MCF 10A (cell line): ENCODE results near the gene ABCA1. TPM values are rescaled to one million over a fixed set of nuclear protein-coding genes. Genes with fewer than 3 reads are reported as not detected.

Experiments used
- BruUV-seq: library from RNA; stranded (reverse); fragments of 400-500 nt; replicated peaks from 2 replicates; lab custom pipeline; 2021; lab: Mats Ljungman, UMichigan
- CTCF ChIA-PET: fragments of 300-600 bp; sonication (Branson Sonifier 250); formaldehyde crosslinking; extraction: SDS; loops from one replicate; lab custom pipeline; 2021; ENCODE audit warnings: antibody characterized with exemption, inconsistent platforms; lab: Yijun Ruan, JAX
- POLR2A ChIA-PET: fragments of 300-600, 350-650 bp; sonication (Branson Sonifier 250); formaldehyde crosslinking; extraction: SDS; loops from one replicate; lab custom pipeline; 2020; ENCODE audit warnings: antibody characterized with exemption, inconsistent platforms; lab: Yijun Ruan, JAX
- DNase-seq: peaks from one replicate; pipeline ENCODE4 v3.0.0-alpha.2; 2018; ENCODE audit not compliant: unreplicated experiment
- H3K27ac Mint-ChIP-seq: one replicate; pipeline ENCODE4 v1.8.0; 2022; ENCODE audit warnings: mild to moderate bottlenecking, low read depth, mixed read lengths; ENCODE audit not compliant: unreplicated experiment
- H3K27me3 Mint-ChIP-seq: one replicate; pipeline ENCODE4 v1.8.0; 2022; ENCODE audit warnings: mixed read lengths; ENCODE audit not compliant: insufficient read depth, unreplicated experiment
- H3K36me3 Mint-ChIP-seq: one replicate; pipeline ENCODE4 v1.8.0; 2022; ENCODE audit warnings: mild to moderate bottlenecking, moderate library complexity, mixed read lengths; ENCODE audit not compliant: insufficient read depth, unreplicated experiment
- H3K4me1 Mint-ChIP-seq: one replicate; pipeline ENCODE4 v1.8.0; 2022; ENCODE audit warnings: mixed read lengths; ENCODE audit not compliant: insufficient read depth, unreplicated experiment
- H3K4me3 Mint-ChIP-seq: one replicate; pipeline ENCODE4 v1.8.0; 2022; ENCODE audit warnings: mild to moderate bottlenecking, moderate library complexity, mixed read lengths; ENCODE audit not compliant: unreplicated experiment
- H3K9me3 Mint-ChIP-seq: one replicate; pipeline ENCODE4 v1.8.0; 2022; ENCODE audit warnings: mixed read lengths; ENCODE audit not compliant: unreplicated experiment
- intact Hi-C: fragments of 100-400 bp; cut with micrococcal nuclease; formaldehyde crosslinking; loops from 2 replicates; pipeline ENCODE4 v1.14.1; 2022
- total RNA-seq: library from RNA; stranded (reverse); gene quantifications from 2 replicates; pipeline ENCODE4 v1.2.3, GENCODE V29; 2022
- TF ChIP-seq, protein P1 (sequence below): fragments of 200-600 bp; IDR thresholded peaks from one replicate; pipeline ENCODE4 v1.8.0; 2022; ENCODE audit warnings: antibody characterized with exemption, mild to moderate bottlenecking; ENCODE audit not compliant: unreplicated experiment

The ABCA1 gene
- total RNA-seq, 1 experiment from 2014 or later: 0.28 TPM

DNA sequence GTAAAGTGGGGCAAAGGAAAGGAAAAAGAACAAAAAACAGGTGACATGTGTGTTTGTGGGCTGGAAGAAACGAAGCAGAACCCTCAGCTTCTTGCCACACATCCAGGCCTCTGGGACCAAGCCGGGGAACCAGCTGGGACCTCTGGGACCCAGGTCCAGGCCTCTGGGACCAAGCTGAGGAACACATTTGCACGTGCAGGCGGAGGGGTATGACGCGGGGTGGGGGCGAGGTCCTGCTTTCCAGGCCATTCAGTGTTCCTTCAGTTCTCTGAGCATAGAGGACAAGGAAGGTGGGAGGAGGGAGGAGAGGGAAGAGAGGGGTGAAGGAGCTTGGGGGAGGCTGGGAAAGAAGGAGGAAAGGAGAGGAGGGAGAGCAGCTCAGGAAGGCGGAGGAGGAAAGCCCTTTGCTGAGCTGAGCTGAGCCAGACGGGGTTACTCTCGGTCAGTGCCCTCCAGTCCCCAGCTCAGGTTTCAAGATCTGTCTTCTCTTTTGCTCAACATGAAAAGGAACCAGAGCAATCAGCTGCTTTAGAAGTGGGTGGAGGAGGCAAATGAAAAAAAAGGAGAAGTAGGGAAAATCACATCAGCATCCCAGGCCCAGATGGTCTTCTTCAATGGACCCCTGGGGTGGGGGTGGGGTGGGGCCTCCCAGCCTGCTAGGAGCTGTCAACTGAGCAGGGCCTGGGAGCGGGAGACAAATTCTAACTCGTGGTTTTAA is 59.1 kb downstream of the ABCA1 start:
- POLR2A ChIA-PET: interaction anchor here (0.6 to 1.5 kb wide), 5 partner anchors 24 to 288 kb away, joined by 3 to 4 read pairs (median 4); no protein-coding TSS in a partner anchor
- H3K4me3 Mint-ChIP-seq: no peak overlapping the region
- H3K36me3 Mint-ChIP-seq: no peaks in the 10 kb centered on the region
- no peak overlapping the region for H3K27ac Mint-ChIP-seq
- peaks cover 41% of the 10 kb centered on the region for H3K4me1 Mint-ChIP-seq
- CTCF ChIA-PET: interaction anchor here (0.6 to 3.6 kb wide), 9 partner anchors 14 to 546 kb away, joined by 3 to 29 read pairs (median 5); no protein-coding TSS in a partner anchor
- TF ChIP-seq, protein P1, sequence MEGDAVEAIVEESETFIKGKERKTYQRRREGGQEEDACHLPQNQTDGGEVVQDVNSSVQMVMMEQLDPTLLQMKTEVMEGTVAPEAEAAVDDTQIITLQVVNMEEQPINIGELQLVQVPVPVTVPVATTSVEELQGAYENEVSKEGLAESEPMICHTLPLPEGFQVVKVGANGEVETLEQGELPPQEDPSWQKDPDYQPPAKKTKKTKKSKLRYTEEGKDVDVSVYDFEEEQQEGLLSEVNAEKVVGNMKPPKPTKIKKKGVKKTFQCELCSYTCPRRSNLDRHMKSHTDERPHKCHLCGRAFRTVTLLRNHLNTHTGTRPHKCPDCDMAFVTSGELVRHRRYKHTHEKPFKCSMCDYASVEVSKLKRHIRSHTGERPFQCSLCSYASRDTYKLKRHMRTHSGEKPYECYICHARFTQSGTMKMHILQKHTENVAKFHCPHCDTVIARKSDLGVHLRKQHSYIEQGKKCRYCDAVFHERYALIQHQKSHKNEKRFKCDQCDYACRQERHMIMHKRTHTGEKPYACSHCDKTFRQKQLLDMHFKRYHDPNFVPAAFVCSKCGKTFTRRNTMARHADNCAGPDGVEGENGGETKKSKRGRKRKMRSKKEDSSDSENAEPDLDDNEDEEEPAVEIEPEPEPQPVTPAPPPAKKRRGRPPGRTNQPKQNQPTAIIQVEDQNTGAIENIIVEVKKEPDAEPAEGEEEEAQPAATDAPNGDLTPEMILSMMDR: no peak
- H3K9me3 Mint-ChIP-seq: no peaks in the 10 kb centered on the region
- intact Hi-C loops: loop anchor here (10.0 kb wide), 1 partner anchor 376 kb away; the partner anchor contains the start of gene SLC44A1
- peak; percentile 82 for DNase-seq
- no TSS peak for BruUV-seq
- H3K27me3 Mint-ChIP-seq: no peaks in the 10 kb centered on the region

- no peaks in the 10 kb centered on the region for H3K27me3 Mint-ChIP-seq
- H3K4me1 Mint-ChIP-seq: peaks cover 36% of the 10 kb centered on the region
- H3K36me3 Mint-ChIP-seq: no peaks in the 10 kb centered on the region
Measured at GRCh38 chr9:104868303-104868686, 59.7 kb downstream of the ABCA1 start.

DNA sequence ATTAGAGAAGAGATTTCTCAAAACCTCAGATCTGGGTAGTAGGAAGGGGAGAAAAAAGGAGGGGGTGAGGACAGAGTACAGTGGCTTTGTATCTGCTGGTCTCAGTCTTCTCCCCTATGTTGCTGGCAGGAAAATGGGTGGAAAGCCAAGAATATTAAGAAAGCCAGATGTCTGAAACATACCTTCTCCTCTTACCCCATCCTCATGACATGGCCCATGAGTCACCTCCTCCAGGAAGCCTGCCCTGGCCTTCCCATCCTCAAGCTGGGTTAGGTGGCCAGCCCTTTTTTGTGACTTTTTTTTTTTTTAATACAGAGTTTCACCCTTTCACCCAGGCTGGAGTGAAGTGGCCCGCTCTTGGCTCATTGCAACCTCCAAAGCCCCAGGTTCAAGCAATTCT is 61.8 kb downstream of the ABCA1 start:
- Mint-ChIP-seq H3K36me3 (no peaks in the 10 kb centered on the region), H3K27me3 (no peaks in the 10 kb centered on the region), H3K4me3 (no peak overlapping the region), H3K9me3 (no peaks in the 10 kb centered on the region), H3K4me1 (peaks cover 25% of the 10 kb centered on the region), H3K27ac (peak overlapping the region; percentile 44)
- no TSS peak for BruUV-seq
- intact Hi-C loops: loop anchor here (10.0 kb wide), 1 partner anchor 379 kb away; the partner anchor contains the start of gene SLC44A1
- peak; percentile 58 for DNase-seq
- CTCF ChIA-PET: interaction anchor here (1.2 kb wide), 1 partner anchor 549 kb away, joined by 5 read pairs; no protein-coding TSS in a partner anchor
- TF ChIP-seq, protein P1: no peak
- POLR2A ChIA-PET: no interaction called here

More at GRCh38 chr9:104868303-104868686, 59.7 kb downstream of the ABCA1 start:
- Mint-ChIP-seq H3K9me3 (no peaks in the 10 kb centered on the region), H3K4me3 (no peak overlapping the region), H3K27ac (no peak overlapping the region)
- CTCF ChIA-PET: interaction anchor here (0.8 to 3.6 kb wide), 6 partner anchors 15 to 547 kb away, joined by 3 to 29 read pairs (median 7); no protein-coding TSS in a partner anchor
- no peak for DNase-seq
- intact Hi-C loops: loop anchor here (10.0 kb wide), 1 partner anchor 377 kb away; the partner anchor contains the start of gene SLC44A1
- BruUV-seq: no TSS peak
- POLR2A ChIA-PET: interaction anchor here (0.9 to 1.5 kb wide), 3 partner anchors 188 to 289 kb away, joined by 3 to 4 read pairs (median 4); no protein-coding TSS in a partner anchor
- TF ChIP-seq, protein P1: no peak

DNA sequence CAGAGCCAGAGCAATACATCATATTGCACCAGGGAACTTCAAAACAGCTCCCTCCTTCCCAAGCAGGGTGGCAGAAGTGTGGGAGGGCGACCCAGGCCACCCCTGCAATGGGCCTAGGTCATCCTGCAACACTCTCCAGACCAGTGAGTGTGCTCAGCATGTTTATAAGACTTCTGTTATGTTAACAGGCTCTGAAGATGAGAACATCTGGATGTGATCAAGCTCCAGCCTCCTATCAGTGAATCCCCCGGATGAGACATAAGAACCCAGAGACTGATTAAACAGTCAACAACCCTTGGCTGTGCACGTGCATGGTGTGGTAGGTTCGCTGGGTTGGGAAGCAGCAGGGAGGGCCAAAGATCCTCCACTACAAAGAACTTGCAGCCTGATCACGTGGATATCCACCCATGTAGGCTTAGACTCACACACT is 63.3 kb downstream of the ABCA1 start:
- Mint-ChIP-seq H3K9me3 (no peaks in the 10 kb centered on the region), H3K27me3 (no peaks in the 10 kb centered on the region), H3K4me3 (no peak overlapping the region), H3K36me3 (no peaks in the 10 kb centered on the region), H3K4me1 (peaks cover 24% of the 10 kb centered on the region), H3K27ac (no peak overlapping the region)
- ChIA-PET CTCF (interaction anchor here (0.7 to 8.7 kb wide), 15 partner anchors 12 to 549 kb away, joined by 3 to 124 read pairs (median 7); no protein-coding TSS in a partner anchor), POLR2A (interaction anchor here (0.8 to 1.1 kb wide), 2 partner anchors 11 to 126 kb away, joined by 3 to 5 read pairs; no protein-coding TSS in a partner anchor)
- DNase-seq: no peak
- TF ChIP-seq, protein P1: no peak
- no TSS peak for BruUV-seq
- intact Hi-C loops: loop anchor here (5.0 to 10.0 kb wide), 3 partner anchors 52 to 380 kb away; partner anchors contain the start of genes ABCA1 and SLC44A1
